Mucosa of gallbladder (tissue), 1 donor: ENCODE results near the gene ATXN1. TPM values are rescaled to one million over a fixed set of nuclear protein-coding genes. Genes with fewer than 3 reads are reported as not detected.

Source experiments
- DNase-seq: peaks from one replicate; pipeline ENCODE4 v3.0.0-alpha.2; 2020; ENCODE audit warnings: low spot score
- total RNA-seq: library from RNA; stranded (reverse); gene quantifications from one replicate; pipeline ENCODE4 v1.2.1, GENCODE V29; 2021
- donor health status: DM: no; HTN: no; CAD: no.

Gene ATXN1
- total RNA-seq, 1 donor from 2014 or later, result 71.0 TPM

GRCh38 chr6:16336056-16336818, 425.0 kb downstream of the ATXN1 start:
- DNase-seq, result no peak

GRCh38 chr6:16335176-16335575, 426.1 kb downstream of the ATXN1 start:
- no peak for DNase-seq

DNA sequence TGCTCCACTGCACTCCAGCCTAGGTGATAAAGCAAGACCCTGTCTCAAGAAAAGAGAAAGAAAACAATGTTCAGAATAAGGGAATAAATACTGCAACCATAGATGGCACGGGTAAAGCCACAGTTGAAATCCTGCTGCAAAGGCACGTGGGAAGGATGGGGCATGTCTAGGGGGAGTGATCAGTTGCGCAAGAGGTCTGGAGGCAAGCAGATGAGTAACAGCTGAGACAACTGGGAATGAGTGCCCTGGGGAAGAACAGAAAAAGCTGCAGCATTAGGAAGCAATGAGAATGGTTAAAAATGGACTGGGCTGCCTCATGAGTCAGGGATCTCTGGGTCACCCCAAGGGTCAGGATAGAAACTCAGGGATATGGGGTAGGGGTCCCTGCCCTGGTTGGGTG, 426.6 kb downstream of the ATXN1 start:
- peak; percentile 45 for DNase-seq

GRCh38 chr6:16333580-16333979, 427.7 kb downstream of the ATXN1 start:
- DNase-seq, result no peak

GRCh38 chr6:16332175-16332542, 429.1 kb downstream of the ATXN1 start:
- peak; percentile 85 for DNase-seq

DNA sequence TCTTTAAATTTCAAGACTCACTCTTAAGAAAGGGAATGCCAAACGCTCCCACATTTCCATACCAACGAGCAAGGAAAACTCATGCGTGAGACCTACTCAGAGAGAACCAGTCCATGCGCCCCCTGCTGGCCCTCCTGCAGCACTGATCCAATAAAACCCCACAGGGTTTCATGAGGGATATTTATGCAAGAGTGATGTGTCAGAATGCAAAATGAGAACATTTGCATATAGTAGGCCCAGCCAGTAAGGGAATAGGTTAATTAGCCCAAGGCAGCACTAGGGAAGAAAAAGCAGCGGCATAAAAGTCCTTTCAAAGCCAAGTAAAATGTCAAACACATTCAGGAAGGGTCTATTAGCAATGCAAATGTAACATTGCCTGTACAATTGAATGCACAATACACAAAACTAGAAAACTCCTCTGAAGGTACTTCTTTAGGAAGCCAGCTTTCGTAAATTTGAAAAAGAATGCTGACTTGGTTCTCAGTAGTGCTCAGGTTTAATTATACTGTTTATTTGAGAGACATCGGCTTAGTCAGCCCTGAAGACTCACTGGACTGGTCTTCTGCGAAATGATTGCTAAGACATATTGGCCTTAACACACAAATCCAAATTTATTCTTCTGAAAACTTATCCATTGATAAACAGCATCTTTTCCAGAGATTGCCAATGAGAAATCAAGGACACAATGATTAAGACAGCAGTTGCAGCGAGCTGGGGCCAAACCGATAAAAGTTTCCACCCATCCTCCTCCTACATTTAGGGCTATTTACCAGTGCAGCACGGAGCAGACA, 429.7 kb downstream of the ATXN1 start:
- peak; percentile 48 for DNase-seq

GRCh38 chr6:16329233-16329632, 432.0 kb downstream of the ATXN1 start:
- no peak for DNase-seq

DNA sequence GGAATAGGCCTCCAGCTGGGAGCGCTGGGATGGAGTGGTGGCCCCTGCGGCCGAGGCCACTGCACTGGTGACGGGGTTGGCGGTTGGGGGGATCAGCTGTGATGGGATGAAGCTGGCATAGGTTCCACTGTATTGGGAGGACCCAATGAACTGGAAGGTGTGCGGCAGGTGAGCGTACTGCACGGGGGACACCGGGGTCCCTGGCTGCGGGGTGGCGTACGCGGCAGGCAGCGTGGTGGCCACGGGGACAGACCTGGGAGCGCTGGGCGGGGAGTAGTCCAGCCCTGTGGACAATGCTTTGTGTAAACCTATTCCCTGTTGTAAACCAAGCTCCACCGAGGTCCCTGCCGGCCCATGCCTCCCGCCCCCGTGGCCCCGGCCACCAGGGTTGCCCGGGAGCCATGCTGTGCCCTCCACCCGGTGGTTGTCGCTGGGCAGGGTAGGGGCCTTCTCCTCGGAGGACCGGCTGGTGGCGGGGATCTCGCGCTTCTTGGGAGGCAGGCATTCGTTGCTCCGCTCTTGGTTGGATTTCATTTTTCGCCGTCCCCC, 433.4 kb downstream of the ATXN1 start:
- no peak for DNase-seq

DNA sequence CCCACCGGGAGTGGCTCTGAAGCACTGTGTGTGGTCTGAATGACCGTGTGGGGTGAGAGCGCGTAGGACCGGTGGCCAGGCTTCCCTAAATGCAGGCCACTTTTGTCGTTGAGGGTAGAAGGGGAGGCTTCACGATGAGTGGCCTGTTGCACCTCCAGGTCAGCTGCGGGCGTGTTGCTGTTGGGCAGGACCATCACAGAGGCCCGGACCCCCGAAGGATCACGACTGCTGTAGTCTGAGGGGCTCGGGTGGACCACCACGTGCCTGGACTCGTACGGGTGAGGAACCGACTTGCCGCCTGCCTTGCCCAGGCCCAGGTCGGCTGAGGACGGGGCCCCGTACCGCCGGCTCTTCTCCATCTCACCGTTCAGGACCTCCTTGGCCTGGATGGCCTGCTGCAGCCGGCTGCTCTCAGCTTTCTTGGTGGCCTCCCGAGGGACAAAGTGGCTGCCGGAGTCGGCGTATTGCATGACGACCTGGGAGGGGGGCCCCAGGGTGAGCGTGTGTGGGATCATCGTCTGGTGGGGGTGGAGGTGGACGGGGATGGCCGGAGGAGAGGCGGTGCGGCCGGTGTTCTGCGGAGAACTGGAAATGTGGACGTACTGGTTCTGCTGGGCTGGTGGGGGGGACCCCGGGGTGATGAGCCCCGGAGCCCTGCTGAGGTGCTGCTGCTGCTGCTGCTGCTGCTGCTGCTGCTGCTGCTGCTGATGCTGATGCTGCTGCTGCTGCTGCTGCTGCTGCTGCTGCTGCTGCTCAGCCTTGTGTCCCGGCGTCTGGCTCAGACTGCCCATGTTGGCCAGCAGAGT, 434.1 kb downstream of the ATXN1 start:
- DNase-seq, result no peak

- no peak for DNase-seq
Observed at GRCh38 chr6:16326531-16326930, 434.7 kb downstream of the ATXN1 start.

GRCh38 chr6:16324606-16325225, 436.5 kb downstream of the ATXN1 start:
- DNase-seq, result no peak

- no peak for DNase-seq
Observed at GRCh38 chr6:16324184-16324583, 437.1 kb downstream of the ATXN1 start.

DNA sequence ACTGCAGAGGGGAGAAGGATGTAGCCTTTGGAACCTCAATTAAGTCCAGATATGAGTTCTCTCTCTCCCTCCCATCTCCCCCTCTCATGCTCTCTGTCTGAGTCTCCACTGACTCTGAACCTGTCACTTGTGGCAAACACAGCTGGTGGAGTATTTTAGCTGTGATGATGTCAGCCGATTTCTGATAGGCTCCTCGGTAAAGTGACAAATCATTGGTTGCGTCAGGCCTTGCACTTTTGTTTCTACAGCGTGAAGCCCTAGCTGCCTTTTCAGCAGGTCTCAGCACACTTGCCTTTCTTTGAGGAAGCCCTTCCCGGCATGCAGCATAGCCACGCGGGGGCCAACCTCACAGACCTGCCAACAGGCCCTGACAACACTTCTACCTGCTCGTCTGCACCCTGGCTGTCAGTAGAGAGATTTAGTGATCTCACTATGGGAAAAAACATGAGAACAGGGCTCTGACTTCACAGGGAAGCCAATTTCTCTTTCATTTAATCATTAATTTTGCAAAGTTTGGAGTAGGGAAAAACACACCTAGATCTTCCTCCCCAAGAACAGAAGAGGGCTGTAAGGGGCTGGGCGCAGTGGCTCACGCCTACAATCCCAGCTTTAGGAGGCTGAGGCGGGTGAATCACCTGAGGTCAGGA, 438.5 kb downstream of the ATXN1 start:
- DNase-seq, result peak; percentile 53

DNA sequence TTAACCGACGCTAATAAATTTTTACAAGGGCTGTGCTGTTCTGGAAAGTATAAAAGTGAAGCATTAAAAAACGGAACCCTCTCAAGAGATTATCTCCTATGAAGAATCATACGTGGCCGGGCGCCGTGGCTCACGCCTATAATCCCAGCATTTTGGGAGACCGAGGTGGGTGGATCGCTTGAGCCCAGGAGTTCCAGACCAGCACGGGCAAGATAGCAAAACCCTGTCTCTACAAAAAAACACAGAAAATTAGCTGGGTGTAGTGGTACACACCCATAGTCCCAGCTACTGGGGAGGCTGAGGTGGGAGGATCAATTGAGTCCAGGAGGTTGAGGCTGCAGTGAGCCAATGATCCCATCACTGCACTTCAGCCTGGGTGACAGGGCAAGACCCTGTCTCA, 439.4 kb downstream of the ATXN1 start:
- DNase-seq, result no peak

DNA sequence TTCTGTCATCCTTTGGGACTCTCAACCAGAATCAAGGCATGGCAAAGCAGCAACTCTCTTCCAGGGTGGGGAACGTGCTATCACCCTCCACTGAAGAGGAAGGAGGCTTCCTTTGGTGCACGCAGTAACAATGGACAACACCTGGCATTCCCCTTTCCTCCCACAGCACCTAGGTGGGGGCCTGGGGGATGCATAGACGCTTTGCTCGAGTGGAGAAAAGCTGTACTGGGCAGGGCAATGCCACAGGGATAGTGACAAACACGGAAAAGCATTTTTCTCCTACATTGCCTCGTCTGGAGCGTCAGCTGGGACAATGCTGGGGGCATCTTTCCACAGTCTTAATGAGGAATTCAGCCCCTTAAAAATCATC, 439.9 kb downstream of the ATXN1 start:
- no peak for DNase-seq

DNA sequence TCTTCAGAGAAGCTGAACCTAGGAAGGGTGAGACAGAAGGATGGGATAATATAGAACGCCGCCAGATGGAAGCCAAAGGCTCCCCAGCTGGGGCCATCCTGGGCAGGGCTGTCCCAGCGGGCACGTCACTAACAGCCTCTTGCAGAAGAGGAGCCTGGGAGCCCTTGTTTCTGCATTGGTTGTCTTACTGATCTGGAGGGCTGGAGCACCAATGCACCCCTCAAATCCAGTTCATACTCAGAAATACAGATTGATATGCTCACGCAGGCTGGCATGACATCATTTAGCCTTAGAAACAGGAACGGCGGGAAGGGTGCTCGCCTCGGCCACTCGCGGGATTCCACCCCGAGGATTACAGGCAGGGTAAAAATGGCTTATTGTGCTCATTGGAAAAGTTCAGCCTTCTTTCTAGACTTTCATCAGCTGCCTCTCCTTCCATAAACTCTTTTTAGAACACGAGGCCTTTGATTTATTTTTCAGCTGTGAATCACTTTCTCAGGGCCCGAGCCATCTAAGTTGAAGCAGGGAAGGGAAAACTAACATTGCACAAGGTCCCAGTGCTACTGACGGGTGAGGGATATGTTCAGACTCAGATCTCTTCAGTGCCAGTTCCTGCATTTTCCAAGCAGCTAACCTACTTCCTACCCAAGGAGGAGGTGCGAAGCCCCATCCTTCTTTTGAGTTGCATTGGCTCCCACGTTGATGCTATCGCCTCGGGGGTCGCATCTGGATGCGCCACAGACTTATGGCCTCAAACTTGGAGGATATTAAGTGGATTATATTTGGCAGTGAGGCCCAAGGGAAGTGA, 440.5 kb downstream of the ATXN1 start:
- no peak for DNase-seq

- DNase-seq, result peak; percentile 59
Observed at GRCh38 chr6:16319813-16320532, 441.3 kb downstream of the ATXN1 start.

GRCh38 chr6:16318953-16319720, 442.1 kb downstream of the ATXN1 start:
- DNase-seq, result no peak

- no peak for DNase-seq
Observed at GRCh38 chr6:16318538-16318937, 442.7 kb downstream of the ATXN1 start.
